Measurements from ENCODE around the gene SLC16A5.
A peak's percentile ranks its signal among the peaks of the same experiment; 100 is the strongest.

The SLC16A5 gene

DNA sequence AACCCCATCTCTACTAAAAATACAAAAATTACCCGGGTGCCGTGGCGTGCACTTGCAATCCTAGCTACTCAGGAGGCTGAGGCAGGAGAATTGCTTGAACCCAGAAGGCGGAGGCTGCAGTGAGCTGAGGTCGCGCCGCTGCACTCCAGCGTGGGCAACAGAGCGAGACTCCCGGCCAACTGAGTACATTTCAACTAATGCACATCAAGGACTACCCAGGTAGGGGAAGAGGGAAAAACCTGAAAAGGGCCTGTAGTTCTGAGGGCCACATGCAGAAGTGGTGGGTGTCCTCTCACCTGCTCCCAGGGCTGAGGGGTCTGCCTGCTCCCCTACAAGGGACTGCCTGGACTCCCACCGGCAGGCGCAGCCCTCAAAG lies 584 bp upstream of the SLC16A5 start:
- DNase-seq (ENCODE audit: low read depth): no peak

DNA sequence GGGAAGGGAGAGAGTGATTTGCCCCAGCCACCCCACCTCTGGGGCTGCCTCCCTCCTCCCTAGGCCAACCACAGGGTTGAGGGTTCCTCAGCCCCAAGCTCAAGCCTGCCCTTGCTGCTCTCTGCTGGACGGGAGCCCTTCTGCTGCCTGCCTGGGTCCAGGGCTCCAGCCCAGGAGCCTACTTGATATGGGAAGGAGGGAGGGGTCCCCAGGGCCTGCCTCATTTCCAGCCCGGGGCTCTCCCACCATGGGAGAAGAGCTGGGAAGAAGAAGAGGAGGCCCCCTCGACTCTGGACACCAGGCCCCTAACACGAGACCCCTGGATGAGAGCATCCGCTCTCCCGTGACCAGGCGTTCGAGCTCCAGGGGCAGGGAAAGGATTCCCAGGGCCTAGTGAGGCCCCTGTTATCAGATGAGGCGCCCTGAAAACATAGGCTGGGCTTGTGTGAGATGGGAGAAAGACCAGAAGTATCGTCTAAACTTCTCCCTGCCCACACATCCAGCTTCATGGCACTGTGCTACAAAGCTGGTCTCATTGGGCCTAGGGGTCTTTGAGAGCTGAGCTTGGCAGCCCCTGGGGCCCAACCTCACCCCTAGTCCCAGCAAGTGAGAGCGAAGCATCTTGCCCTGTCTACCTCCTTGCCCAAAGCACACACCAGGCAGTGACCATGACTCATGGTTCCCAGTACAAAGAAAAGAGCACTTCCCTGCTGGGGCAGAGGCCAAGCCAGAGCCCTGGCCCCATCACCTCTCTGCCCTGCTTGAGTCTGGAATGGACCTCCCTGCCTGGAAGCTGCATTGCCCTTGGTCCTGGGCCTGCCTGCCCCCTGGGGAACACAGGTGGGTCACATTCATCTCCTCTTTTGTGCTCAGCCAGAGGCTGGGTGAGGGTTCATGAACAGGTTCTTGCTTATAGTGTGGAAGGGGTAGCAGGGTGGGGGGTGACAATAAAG lies 987 bp downstream of the SLC16A5 start:
- DNase-seq (ENCODE audit: low read depth): no peak

DNA sequence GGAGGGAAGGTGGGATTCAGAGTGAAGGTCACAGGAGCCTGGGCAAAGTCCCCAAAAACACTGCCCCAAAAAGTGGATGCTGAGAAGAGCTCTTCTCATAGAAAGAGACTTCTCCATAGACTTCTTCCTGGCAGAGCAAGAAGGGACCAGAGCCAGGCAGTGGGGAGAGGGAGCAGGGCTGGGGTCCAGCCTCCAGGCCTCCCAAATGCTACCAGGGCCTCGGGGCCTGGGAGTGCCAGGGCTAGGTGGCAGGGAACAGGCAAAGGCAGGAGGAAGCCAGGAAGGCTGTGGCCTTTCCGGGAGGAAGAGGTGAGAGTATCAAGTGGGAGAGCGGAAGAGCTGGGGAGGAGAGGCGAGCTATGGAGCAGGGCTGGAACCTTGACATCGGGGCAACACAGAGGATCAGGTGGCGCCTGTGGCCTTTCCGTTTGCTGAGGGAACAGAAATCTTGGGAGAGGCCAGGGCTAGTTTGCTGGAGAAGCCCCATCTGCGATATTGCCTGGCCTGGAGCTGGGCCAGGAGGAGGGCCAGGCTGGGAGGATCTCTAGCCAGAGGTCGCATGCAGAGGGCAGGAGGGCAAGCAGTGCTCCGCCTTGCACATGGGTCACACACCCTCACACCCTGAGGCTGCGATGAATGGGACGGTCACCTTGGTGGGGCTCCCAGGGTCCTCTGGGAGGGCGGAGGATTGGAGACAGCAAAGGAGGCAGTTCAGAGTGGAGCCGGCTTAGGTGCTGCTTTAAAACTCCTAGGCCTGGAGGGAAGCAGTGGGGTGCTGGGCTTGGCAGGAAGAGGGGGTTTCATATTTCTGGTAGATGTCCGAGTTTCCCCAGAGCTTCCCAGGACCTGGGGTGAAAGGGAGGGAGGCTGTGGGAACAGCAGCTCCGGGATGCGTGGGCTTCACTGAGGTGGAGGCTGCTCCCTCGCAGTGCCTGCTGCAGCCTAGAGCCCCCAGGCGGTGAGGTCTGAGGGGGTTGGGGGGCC lies 3.4 kb downstream of the SLC16A5 start:
- DNase-seq (ENCODE audit: low read depth): no peak

DNA sequence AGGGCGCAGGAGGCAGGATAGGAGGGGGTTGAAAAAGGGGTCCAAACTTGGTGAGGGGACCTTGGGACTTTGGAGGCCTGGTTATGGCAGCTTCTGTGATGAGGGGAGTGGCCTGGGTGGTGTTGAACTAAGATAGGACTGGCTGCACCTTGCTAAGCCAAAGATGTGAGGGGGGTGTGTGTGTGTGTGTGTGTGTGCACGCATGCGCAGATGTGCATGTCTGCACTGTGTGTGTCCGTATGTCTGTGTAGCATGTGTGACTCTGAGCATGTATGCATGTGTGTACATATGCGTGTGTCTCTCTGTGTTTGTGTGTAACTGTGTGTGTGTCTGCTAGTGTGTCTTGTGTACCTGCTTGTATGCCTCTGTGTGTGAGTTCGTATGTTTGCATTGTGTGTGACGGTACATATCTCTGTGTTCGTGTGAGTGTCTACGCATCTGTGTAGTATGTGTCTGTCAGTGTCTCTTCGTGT lies 4.1 kb downstream of the SLC16A5 start:
- DNase-seq (ENCODE audit: low read depth): no peak

DNA sequence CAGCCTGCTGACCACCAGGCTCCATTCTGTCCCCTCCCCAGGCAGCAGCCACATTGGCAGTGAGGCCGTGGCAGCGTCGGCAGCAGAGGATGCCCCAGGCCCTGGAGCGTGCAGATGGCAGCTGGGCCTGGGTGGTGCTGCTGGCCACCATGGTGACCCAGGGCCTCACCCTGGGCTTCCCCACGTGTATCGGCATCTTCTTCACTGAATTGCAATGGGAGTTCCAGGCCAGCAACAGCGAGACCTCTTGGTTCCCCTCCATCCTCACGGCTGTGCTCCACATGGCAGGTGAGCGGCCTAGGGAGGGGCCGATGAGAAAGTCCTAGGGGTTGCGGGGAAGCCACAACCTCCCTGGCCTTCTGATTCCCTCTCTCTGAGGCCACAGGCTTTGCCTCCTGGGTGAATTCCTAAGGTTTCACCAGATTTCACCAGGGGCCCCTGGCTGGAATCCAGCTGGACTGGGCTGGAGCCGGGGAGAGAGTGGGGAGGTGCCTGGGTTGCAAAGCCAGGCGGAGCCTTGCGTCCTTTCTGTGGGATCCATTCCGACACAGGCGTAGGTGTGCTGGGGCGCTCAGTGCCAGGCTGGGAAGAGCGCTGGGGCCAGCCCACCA lies 5.9 kb downstream of the SLC16A5 start:
- no peak for DNase-seq (ENCODE audit: low read depth)

DNA sequence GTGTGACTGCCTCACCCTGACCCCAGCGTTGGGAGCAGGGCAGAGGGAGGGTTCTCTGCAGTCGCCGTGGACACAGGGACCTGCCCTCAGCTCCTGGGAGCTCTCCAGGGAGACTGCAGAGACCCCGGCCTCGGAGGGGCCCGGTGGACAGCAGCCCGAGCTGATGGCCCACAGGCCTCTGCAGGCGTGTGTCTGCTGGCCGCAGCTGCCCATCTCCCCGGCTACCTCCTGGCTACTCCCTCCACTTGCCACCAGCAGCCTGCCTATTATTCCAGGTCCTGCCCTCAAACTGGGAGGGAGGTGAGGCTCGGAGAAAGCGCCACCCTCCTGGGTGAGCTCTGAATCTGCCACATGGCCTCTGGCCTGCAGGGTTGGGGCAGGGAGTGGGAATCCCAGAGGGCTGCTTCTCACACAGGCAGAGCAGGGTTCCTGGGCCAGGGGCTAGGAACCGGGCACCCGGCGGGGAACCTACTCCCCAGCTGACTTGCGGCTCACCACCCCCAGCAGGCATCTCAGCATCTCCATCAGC lies 7.2 kb downstream of the SLC16A5 start:
- no peak for DNase-seq (ENCODE audit: low read depth)

DNA sequence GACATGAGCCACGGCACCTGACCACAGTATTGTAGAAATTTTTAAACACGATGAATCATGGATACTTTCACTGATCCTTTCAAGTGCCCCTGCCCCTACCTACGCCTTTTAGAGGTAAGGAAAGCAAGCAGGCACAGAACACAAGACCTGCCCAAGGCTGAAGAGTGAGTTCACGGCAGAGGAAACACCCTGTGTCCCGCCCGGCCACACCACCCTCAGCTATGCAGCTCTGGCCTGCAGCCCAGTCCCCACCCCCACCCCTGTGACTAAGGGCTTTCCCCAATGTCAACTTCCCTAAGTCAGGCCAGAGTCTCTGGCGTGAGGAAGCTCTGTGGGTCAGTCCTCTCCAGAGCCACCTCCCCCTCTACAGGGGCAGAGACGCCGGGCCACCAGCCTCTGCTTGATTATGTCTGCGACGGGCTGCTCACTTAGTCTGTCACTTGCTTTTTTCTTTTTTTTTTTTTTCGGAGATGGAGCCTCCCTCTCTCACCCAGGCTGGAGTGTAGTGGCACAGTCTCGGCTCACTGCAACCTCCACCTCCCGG lies 8.4 kb downstream of the SLC16A5 start:
- DNase-seq (ENCODE audit: low read depth): no peak

DNA sequence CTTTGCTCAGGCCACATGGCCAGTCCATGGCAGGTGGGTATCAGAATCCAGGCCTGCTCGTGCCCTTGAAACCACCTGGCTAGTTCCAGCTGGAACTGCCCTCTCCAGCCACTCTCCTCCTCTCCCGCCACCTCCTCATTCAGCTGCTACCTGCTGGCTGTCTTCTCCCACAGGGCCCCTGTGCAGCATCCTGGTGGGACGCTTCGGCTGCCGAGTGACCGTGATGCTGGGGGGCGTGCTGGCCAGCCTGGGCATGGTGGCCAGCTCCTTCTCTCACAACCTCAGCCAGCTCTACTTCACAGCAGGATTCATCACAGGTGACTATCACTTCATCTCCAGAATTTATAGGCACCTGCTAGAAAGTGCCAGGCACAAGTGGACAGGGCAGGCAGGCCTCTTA lies 10.1 kb downstream of the SLC16A5 start:
- DNase-seq (ENCODE audit: low read depth): no peak

DNA sequence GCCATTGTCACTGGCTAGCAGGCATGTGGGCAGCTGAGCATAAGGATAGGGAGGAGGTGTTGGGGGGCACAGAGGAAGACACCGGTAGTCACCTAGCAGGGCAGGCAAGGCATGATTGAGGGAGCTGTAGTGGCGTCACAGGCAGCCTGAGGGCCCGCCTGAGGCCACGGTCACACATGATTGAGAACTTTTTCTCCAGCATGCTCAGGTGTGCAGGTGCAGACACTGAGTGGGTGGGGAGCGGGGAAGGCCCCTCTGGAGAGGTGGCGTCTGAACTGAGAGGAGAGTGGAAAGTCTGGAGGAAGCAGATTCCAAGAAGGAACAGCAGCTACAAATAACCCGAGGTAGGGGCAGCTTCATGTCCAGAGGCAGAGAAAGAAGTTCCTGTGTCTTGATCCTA lies 11.1 kb downstream of the SLC16A5 start:
- DNase-seq (ENCODE audit: low read depth): no peak

DNA sequence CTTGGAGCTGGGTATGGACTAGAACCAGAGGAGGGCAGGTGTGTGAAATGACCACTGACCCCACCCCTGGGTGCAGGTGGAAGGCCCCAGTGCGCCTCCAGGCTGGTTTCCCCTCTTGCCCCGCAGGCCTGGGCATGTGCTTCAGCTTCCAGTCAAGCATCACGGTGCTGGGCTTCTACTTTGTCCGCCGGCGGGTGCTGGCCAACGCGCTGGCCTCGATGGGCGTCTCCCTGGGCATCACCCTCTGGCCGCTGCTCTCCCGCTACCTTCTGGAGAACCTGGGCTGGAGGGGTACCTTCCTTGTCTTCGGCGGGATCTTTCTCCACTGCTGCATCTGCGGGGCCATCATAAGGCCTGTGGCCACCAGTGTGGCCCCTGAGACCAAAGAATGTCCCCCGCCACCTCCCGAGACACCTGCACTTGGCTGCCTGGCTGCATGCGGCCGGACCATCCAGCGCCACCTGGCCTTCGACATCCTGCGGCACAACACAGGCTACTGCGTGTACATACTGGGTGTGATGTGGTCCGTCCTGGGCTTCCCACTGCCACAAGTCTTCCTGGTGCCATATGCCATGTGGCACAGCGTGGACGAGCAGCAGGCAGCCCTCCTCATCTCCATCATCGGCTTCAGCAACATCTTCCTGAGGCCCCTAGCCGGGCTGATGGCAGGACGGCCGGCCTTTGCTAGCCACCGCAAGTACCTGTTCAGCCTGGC lies 12.3 kb downstream of the SLC16A5 start:
- DNase-seq (ENCODE audit: low read depth): no peak

DNA sequence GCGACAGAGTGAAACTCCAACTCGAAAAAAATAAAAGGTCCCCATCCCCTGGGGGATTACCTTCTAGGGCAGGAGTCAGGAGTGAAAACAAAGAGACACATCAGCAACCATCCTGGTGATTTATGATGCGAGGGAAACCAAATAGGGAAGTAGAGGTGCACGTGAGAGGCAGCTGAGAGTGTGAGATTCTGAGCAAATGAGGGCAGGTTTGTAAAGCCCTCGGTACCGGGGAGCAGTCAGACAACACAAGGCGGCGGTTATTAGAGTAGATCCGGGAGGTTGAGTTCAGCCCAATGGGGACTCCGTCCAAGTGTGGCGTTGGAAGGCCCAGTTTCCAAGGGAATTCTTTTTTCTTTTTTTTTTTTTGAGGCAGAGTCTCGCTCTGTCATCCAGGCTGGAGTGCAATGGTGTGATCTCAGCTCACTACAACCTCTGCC lies 14.6 kb downstream of the SLC16A5 start:
- no peak for DNase-seq (ENCODE audit: low read depth)

DNA sequence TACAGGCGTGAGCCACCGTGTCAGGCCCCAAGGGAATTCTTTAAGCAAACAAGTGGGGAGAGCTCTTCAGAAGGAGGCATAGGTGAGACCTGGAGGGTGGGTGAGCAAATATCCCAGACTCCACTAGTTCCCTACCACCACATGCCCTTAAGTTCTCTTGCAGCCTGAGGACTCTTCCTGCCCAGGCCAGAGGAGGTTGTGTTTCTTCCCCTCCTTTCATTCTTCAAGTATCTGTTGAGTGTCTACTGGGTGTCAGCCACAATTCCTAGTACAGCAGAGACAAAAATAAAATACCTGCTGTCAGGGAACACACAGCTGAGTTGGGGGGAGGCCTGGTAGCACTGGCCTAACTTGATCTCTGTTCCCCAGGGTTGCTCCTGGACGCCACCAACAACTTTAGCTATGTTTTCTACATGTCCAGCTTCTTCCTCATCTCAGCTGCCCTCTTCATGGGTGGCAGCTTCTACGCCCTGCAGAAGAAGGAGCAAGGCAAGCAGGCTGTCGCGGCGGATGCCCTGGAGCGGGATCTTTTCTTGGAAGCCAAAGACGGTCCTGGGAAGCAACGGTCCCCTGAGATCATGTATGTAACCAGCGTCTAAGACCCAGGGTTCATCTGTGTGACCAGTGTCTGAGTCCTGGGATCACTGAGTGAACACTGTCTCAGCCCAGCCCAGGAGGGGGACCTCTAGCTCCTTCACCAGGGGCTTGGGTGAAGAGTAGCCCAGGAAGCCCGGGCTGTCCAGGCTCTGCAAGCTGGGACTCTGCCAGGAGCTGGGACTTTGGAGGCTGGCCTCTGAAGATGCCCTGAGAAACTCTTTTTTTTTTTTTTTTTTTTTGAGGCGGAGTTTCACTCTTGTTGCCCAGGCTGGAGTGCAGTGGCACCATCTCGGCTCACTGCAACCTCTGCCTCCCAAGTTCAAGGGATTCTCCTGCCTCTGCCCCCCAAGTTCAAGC lies 16.1 kb downstream of the SLC16A5 start:
- no peak for DNase-seq (ENCODE audit: low read depth)

DNA sequence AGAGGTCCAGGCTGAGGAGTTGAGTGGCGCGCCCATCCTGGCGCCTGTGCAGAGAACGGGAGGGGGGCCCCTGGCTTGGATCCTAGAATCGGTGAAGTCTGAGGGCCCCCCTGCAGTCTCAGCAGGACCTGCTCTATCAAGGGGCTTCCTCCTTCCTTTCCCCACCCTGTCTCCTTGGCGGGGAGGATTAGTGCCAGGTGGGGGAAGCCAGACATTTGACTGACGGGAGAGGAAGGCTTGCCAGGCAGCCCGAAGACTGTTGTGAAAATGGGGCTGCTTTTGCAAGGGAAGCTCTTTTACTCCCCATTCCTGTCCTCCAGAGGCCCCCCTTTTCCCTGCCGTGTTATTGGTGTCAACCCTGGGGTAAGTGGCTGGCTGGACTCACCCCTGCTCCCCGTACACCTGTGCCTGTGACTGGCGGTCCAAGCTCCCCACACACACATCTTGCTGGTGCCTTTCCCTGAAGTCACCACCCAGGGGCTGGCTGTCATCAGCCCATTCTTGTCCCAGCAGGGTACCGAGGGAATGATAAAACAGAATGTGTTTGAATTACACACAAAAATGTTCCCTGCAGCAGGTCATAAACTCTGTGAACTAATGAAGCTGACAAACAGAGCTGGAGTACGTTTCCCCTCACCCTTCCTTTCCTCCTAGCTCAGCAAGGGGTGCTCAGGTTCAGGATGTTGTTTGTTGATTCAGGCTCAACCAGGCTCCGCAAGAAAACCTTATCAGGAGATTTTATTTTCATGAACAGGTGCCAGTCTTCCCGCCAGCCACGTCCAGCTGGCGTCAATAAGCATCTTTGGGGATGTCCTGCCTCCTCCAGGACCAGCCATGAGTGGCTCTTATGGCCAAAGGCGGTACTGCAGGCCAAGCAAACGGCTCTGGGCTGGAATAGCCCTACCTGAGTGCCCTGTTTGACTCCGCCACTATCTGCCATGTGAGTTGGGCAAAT lies 17.6 kb downstream of the SLC16A5 start:
- DNase-seq (ENCODE audit: low read depth): no peak

DNA sequence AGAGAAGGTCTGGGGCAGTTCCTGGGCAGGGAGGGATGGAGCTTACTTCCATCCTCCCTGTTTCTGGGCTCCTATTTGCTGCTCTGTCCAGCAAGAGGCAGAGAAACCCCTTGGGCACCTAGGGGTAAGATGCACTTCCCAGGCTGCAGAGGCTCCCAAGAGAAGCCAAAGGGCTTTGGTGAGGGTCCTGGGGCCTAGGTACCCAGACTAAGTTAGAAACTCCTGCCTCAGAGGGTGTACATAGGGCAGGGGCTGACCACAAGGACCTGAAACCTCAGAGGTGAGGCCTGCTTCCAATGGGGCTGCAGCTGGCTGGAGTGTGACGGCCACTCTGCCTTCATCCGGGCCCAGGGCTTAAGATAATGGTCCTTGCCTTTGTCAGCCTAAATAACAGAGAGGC lies 20.4 kb downstream of the SLC16A5 start:
- no peak for DNase-seq (ENCODE audit: low read depth)

DNA sequence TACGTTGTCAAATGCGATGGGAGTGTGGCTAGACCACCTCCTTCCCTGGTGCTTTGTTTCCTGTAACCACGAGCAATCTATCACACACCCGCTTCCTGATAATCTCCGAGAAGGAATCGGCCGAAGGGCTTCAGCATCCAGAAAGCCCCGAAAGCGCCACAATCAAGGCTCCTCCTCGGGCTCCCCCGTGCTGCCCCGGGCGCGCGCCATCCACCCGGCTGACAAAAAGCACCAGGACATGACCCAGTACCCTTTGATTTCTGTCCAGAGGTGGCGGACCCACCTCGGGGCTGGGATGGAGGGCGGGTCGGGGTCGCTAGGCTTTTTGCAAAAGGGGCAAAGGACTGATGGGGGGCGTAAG lies 21.3 kb downstream of the SLC16A5 start:
- DNase-seq (ENCODE audit: low read depth): no peak

DNA sequence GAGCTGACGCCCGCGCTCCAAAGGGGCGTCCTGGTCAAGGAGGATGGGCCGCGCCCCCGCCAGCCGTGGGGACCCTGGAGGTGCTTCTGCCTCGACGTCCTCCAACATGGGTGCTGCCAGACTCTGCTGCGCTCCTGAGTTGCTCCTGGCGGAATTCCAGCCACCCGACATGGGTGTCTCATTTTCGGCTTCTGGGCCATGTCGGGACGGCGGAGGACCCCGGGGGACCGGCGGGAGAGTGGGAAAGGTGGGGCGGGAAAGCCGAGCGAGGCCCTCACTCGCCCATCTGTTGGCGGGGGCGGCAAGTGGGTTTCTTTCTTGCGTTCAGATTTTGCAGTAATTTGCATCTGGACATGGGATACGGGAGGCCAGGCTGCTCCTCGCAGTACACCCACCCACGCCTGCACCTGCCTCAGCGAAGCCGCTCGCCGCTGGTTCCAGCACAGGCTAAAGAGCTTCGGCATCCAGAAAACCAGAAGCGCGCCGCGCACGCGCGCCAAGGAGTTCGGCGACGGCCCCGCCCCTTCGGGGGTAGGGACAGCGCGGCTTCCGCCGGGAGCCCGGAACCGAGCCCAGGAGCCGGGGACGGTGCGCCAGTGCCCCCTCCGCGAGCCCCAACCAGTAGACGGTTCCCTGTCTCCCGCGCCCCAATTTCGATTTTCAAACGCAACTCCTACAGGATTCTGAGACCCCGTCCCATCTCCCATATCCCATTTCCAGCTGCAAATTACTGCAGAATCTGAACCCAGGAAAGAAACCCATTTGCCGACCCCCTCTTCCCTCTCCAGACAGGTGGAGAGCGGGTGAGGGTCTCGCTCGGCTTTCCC lies 21.9 kb downstream of the SLC16A5 start, which contains the start of gene ARMC7:
ARMC7 (plus strand) TSS at position 563 of the 827 bp plus-strand sequence. CDS start 320 bp downstream, outside the sequence.
- peak; percentile 88 for DNase-seq (ENCODE audit: low read depth)

DNA sequence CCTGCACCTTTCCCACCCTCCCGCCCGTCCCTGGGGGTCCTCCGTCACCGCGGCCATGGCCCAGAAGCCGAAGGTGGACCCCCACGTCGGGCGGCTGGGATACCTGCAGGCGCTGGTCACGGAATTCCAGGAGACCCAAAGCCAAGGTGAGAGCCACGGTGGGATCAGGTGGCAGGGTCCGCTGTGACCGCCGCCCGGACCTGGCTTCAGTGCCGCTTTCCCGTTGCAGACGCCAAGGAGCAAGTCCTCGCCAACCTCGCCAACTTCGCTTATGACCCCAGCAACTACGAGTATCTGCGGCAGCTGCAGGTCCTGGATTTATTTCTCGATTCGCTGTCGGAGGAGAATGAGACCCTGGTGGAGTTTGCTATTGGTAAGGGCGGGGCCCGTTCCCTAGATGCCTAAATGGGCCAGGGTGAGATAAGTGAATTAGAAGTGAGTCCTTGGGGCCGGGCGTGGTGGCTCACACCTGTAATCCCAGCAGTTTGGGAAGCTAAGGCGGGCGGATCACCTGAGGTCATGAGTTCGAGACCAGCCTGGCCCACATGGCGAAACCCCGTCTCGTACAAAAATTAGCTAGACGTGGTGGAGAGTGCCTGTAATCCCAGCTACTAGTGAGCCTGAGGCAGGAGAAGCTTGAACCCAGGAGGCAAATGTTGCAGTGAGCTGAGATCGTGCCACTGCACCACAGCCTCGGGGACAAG lies 22.6 kb downstream of the SLC16A5 start:
- DNase-seq (ENCODE audit: low read depth): no peak

Data from activated T-helper 1 cell treated with Interleukin-2 at 50 U/mL for 16 hours (primary cell).